NCI-H1417 treated with DMSO at 0.1 percent for 48 hours (cell line): Measurements from ENCODE around the gene NXPE1.
"Not testable (repeated sequence)": the region's sequence is repeated elsewhere in the genome, so short reads cannot be mapped to it uniquely, and the experiment has no call there.

Source experiments
- DNase-seq: peaks from one replicate; lab custom pipeline; 2025; lab: John Stamatoyannopoulos, UW

Gene NXPE1

DNA sequence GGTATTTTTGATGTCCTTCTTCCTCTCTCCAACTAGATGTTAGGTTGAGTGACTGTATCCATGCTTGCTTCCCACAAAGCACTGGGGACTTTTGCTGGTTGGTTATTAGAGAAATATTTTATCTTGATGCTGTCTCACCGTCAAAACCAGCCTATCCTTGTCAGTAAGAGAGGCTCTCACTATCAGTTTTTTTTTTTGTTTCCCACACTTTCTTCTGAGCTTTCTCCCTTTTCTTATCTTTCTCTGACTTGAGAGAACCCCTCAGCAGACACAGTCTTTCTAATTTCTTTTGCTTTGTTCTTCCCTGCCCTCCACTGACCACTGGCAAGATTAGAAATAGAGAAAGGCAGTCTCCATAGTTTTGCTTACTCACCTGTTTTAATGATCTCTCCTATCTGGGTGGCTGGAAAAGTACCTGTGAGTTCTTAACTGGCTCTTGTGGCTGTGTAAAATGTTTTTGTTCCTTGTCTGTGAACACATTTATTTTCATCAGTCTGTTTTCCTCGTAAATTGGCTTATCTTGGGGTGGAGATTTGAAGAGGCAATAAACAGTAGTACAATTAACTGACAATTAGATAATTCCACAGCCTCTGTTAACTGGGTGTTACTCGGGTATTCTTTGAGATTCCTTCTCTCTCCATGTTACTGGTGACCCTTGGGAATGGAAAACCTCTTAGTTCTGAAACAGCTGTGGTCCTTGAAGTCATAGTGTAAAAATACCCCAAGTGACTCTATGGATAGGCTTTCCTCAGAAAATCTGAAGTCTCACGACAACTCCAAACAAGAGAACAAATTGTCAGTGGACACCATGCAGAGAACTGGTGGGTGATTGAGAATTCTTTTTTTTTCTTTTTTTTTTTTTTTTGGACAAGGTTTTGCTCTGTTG is at the start of gene NXPE1:
TSS of gene NXPE1 (minus strand) at position 457 of the 886 bp plus-strand sequence. CDS start 8,680 bp downstream, outside the sequence.
- DNase-seq: no peak

- no peak for DNase-seq
These were observed 49.7 kb upstream of the NXPE1 start for GRCh38 chr11:114609429-114609828.

DNA sequence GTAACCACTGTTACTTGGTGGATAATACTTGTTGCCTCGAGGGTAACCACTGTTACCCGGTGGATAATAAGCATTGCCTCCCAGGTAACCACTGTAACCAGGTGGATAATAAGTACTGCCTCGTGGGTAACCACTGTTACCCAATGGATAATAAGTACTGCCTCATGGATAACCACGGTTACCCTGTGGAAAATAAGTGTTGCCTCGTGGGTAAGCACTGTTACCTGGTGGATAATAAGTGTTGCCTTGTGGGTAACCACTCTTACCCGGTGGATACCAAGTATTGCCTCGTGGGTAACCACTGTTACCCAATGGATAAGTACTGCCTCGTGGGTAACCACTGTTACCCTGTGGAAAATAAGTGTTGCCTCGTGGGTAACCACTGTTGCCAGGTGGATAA is 48.9 kb upstream of the NXPE1 start:
- not testable (repeated sequence) for DNase-seq

GRCh38 chr11:114607753-114608459 is 48.2 kb upstream of the NXPE1 start:
- no peak for DNase-seq

DNA sequence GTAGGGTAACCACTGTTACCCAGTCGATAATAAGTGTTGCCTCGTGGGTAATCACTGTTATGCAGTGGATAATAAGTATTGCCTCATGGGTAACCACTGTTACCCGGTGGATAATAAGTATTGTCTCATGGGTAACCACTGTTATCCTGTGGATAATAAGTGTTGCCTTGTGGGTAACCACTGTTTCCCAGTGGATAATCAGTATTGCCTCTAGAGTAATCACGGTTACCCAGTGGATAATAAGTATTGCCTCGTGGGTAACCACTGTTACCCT is 47.1 kb upstream of the NXPE1 start:
- DNase-seq: not testable (repeated sequence)

DNA sequence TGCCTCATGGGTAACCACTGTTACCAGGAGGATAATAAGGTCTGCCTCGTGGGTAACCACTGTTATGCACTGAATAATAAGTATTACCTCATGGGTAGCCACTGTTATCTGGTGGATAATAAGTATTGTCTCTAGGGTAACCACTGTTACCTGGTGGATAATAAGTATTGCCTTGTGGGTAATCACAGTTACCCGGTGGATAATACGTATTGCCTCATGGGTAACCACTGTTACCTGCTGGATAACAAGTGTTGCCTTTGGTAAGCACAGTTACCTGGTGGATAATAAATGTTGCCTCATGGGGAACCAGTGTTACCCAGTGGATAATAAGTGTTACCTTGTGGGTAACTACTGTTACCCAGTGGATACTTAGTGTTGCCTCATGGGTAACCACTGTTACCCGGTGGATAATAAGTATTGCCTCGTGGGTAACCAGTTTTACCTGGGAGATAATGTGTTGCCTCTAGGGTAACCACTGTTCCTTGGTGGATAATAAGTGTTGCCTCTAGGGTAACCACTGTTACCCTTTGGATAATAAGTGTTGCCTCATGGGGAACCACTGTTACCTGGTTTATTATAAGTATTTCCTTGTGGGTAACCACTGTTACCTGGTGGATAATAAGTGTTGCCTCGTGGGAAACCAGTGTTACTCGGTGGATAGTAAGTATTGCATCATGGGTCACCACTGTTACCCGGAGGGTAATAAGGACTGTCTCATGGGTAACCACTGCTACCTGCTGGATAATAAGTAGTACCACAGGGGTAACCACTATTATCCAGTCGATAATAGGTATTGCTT is 46.5 kb upstream of the NXPE1 start:
- DNase-seq: no peak

DNA sequence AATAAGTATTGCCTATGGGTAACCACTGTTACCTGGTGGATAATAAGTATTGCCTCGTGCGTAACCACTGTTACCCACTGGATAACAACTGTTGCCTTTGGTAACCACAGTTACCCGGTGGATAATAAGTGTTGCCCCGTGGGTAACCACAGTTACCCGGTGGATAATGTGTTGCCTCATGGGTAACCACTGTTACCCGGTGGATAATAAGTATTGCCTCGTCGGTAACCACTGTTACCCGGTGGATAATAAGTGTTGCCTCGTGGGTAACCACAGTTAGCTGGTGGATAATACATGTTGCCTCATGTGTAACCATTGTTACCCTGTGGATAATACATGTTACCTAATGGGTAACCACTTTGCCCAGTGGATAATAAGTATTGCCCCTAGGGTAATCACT is 45.7 kb upstream of the NXPE1 start:
- no peak for DNase-seq

- DNase-seq: no peak
These were observed 45.2 kb upstream of the NXPE1 start for GRCh38 chr11:114604886-114605285.

DNA sequence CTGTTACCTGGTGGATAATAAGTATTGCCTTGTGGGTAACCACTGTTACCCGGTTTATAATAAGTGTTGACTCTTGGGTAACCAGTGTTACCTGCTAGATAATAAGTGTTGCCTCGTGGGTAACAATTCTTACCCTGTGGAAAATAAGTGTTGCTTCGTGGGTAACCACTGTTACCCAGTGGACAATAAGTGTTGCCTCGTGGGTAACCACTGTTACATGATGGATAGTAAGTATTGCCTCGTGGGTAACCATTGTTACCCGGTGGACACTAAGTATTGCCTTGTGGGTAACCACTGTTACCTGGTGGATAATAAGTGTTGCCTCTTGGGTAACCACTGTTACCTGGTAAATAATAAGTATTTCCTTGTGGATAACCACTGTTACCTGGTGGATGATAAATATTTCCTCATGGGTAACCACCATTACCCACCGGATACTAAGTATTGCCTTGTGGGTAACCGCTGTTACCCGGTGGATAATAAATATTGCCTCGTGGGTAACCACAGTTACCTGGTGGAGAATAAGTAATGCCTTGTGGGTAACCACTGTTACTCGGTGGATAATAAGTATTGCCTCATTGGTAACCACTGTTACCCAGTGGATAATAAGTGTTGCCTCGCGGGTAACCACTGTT is 44.6 kb upstream of the NXPE1 start:
- no peak for DNase-seq

DNA sequence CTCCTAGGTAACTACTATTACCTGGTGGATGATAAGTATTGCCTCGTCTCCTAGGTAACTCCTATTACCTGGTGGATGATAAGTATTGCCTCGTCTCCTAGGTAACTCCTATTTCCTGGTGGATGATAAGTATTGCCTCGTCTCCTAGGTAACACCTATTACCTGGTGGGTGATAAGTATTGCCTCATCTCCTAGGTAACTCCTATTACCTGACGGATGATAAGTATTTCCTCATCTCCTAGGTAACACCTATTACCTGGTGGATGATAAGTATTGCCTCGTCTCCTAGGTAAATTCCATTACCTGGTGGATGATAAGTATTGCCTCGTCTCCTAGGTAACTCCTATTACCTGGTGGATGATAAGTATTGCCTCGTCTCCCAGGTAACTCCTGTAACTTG is 43.5 kb upstream of the NXPE1 start:
- DNase-seq: not testable (repeated sequence)

DNA sequence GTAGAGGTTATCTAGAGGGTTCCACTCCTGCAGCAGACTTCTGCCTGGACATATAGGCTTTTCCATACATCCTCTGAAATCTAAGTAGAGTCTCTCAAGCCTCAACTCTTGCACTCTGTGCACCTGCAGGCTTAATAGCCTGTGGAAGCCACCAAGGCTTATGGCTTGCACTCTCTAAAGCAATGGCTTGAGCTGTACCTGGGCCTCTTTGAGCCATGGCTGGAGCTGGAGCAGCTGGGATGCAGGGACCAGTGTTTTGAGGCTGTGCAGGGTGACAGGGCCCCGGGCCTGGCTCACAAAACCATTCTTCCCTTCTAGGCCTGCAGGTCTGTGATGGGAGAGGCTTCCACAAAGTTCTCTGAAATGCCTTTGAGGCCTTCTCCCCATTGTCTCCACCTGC is 38.8 kb upstream of the NXPE1 start:
- DNase-seq: no peak

DNA sequence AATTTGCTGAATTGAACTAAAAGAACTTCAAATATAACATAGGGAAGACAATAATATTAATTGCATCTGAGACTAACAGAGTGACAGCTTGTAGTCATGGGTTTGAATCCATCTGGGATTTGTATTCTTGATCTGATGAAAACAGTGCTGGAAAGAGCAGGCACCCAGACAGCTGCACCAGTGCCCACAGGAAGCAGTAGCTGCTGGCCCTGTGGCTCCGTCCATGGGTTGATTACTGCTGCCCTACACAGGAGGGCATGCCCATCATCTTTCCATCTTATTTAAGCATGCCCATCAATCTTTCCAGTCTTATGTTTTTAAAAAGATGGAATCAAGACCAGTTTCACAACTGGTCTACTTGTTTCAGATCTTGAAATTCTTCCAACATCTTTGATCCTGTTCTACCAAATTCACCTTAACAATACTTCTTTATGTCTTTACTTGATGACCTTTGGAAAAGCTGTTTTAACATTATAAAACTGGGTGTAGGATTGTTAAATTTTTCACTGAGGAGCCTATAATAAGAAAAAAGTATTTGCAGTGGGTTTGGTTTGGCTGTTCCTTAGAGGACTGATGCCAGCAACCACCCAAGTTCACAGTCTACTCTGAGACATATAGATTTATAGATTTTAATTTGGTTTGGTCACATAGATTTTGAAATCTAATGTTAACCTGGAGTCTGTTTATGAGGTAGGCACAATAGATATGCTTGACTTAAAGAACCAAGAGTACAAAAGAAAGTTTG is 36.7 kb upstream of the NXPE1 start:
- DNase-seq: no peak

GRCh38 chr11:114595571-114595970 is 35.9 kb upstream of the NXPE1 start, which contains the start of gene NXPE4:
Gene NXPE4, minus strand, starts transcription at chr11:114595786. Its CDS starts 1,027 bp downstream, at chr11:114594759.
- DNase-seq: no peak

DNA sequence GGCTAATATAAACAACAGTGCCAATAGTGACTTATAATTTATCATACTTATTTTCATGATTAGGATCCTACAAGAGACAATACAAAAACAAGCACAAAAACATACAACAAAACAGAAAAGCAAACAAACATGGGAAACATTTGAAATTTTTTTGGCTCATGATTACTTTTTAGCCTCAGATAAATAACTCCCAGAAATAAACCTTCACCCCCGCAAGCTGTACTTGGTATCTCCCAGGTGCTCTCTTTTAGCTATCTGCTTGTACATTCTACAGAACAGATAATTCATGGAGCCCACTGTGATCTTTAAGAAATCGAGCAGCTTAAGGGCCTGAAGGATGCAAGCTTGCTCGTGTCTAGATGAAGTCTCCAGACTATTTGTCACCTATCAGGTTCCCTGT is 35.0 kb upstream of the NXPE1 start:
- DNase-seq: no peak

DNA sequence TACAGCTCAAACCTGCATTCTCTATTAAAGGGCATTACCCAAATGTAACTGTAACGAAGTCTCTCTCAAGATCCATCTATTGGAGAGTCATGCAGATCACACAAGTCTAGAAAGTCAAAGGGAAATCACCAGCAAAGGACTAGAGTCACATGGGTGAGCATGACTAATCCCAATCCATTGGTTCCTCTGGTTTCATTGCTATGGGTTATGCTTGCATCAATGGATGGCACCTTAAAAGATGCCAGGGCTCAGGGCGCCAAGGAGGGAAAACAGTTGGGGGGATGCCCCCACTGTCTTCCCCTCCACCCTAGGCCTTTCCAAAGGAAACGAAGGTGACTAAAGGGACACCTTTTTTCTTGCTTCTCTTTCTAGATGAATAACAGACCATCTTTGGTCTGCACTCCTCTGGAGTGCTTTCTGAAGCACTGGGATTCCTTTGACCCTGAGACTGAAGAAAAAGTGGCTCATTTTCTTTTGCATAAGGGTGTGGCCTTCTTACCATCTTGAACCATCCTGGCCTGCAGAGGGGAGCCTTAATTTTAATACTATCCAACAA is 27.8 kb upstream of the NXPE1 start:
- no peak for DNase-seq

DNA sequence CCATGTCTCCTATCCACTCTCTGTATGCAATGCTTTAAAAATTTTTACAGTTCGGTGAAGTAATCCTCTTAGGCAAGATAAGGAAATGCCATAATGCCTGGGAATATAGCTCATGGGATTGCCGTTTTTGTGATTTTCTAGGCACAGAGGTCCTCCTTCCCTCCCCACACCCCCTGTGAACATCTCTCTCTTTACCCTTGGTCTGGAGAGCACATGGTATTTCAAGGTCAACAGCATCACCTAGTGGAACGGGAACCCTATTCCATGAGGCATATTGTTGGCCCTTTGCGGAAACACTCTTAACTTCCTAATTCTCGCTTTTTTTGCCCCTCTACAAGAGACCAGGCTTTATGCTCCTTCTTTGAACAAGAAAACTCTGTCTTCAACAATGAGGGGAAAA is 27.1 kb upstream of the NXPE1 start:
- DNase-seq: no peak

DNA sequence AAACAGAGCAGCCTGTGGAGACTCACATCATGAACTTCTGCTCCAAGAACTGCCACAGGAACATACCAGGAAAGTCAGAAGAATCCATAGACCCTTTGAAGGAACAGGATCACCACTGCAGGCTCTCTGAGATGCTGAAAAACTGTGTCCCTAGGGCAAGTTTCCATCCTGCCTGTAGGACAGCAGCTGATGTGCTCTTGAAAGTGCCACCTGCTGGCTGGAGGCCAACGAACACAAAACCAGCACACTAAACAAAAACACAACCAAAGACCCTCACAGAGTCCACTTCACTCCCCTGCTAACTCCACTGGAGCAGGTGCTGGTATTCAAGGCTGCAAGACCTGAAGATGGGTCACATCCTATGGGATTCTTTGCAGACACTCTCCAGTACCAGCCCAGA is 12.0 kb upstream of the NXPE1 start:
- DNase-seq: no peak

DNA sequence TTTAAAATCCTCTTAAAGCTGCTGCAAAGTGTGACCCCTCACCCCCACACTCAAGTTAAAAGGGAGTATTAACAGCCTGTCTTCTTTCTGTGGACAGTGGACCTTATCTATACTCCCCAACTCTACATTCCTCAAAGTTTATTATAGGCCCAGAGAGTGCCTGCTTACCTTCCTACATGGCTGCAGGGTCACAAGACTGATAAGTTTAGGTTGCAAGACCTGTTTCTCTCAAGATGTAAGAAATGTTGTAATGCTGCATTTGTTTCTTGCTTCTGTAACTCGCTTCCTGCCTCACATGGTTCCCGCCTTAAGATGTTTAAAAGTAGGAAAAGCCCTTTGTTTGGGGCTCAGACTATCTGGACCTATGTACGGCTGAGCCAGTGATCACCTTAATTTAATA is 10.1 kb upstream of the NXPE1 start:
- DNase-seq: no peak

- no peak for DNase-seq
These were observed 6.6 kb upstream of the NXPE1 start for GRCh38 chr11:114566276-114566675.

GRCh38 chr11:114564831-114565230 is 5.2 kb upstream of the NXPE1 start:
- no peak for DNase-seq

- DNase-seq: no peak
These were observed 3.4 kb upstream of the NXPE1 start for GRCh38 chr11:114563077-114563476.
